Measurements from ENCODE around the gene UBE2G1.

DNA sequence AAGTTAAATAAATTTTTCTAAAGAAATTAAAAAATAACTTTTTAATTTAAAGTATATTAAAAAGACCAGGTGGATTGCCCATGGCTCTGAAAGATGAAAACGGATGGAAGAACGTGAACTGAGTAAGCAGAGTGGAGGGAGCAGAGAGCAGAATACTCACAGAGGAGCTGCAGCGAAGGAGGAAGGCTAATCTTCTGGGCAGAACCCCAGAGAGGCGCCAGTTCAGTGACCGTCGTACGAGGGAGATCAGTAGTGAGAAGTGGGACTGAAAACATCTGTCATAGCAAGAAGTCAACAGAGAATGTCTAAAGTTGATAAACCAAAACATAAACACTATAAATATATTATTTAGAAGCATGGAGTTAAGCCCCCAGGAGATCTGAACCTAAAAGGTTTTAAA, 34.9 kb downstream of the UBE2G1 start:
- TF ChIP-seq, protein P1, sequence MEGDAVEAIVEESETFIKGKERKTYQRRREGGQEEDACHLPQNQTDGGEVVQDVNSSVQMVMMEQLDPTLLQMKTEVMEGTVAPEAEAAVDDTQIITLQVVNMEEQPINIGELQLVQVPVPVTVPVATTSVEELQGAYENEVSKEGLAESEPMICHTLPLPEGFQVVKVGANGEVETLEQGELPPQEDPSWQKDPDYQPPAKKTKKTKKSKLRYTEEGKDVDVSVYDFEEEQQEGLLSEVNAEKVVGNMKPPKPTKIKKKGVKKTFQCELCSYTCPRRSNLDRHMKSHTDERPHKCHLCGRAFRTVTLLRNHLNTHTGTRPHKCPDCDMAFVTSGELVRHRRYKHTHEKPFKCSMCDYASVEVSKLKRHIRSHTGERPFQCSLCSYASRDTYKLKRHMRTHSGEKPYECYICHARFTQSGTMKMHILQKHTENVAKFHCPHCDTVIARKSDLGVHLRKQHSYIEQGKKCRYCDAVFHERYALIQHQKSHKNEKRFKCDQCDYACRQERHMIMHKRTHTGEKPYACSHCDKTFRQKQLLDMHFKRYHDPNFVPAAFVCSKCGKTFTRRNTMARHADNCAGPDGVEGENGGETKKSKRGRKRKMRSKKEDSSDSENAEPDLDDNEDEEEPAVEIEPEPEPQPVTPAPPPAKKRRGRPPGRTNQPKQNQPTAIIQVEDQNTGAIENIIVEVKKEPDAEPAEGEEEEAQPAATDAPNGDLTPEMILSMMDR (IDR thresholded peaks at IDR 0.05), result no peak
- TF ChIP-seq POLR2A (IDR thresholded peaks at IDR 0.05), result no peak
